KG1 (cell line): ENCODE data around the gene CEP70.

Experiments
- DNase-seq: peaks from one replicate; lab custom pipeline; 2025; lab: John Stamatoyannopoulos, UW

The CEP70 gene

GRCh38 chr3:138451595-138452162, 142.4 kb downstream of the CEP70 start:
- DNase-seq, result no peak

- DNase-seq, result no peak
Observed at GRCh38 chr3:138450704-138451424, 143.2 kb downstream of the CEP70 start.

GRCh38 chr3:138450181-138450580, 143.9 kb downstream of the CEP70 start:
- DNase-seq, result no peak

- no peak for DNase-seq
Observed at GRCh38 chr3:138449490-138449889, 144.6 kb downstream of the CEP70 start.

GRCh38 chr3:138448631-138449030, 145.4 kb downstream of the CEP70 start:
- DNase-seq, result no peak

- DNase-seq, result no peak
Observed at GRCh38 chr3:138445654-138446053, 148.4 kb downstream of the CEP70 start.

GRCh38 chr3:138445236-138445635, 148.8 kb downstream of the CEP70 start:
- no peak for DNase-seq
